SU-DHL-6 (cell line): ENCODE results near the gene KIF13A.

Source experiments
- H2AFZ ChIP-seq: fragments of 200-600 bp; sonication (generic); 2 replicates; pipeline ENCODE4 v1.6.1; 2014; ENCODE audit warnings: low read depth, mild to moderate bottlenecking, moderate library complexity, mixed read lengths, antibody characterized with exemption, low read length; ENCODE audit not compliant: severe bottlenecking
- H3F3A ChIP-seq: fragments of 200-600 bp; shearing (Covaris generic); 2 replicates; pipeline ENCODE4 v1.6.0; 2016; ENCODE audit warnings: antibody characterized with exemption, mild to moderate bottlenecking; ENCODE audit not compliant: insufficient read depth
- H3K27ac ChIP-seq: fragments of 200-600 bp; sonication (generic); 2 replicates; pipeline ENCODE4 v1.5.1; 2016; ENCODE audit warnings: low read depth, mild to moderate bottlenecking, low read length, moderate library complexity, mixed read lengths
- H3K27me3 ChIP-seq: fragments of 200-600 bp; sonication (generic), shearing (Covaris generic); 2 replicates; pipeline ENCODE4 v1.6.0; 2014; ENCODE audit warnings: mild to moderate bottlenecking, low read length
- H3K36me3 ChIP-seq: fragments of 200-600 bp; sonication (generic); 2 replicates; pipeline ENCODE4 v1.6.1; 2014; ENCODE audit warnings: mild to moderate bottlenecking, low read length, mixed read lengths
- H3K4me2 ChIP-seq: fragments of 300-600, 200-600 bp; shearing (Covaris generic), sonication (generic); 2 replicates; pipeline ENCODE4 v1.6.0; 2014; ENCODE audit warnings: low read length, low read depth, mild to moderate bottlenecking; ENCODE audit not compliant: poor library complexity, severe bottlenecking
- H3K4me3 ChIP-seq: fragments of 200-600 bp; sonication (generic); 2 replicates; pipeline ENCODE4 v1.5.1; 2014; ENCODE audit warnings: antibody characterized with exemption, low read length, mild to moderate bottlenecking, mixed read lengths; ENCODE audit not compliant: insufficient read depth, poor library complexity, severe bottlenecking
- H3K79me2 ChIP-seq: fragments of 200-600 bp; sonication (generic); 2 replicates; pipeline ENCODE4 v1.6.1; 2014; ENCODE audit warnings: mild to moderate bottlenecking, low read length, moderate library complexity; ENCODE audit not compliant: insufficient read depth
- H3K9ac ChIP-seq: fragments of 200-600 bp; sonication (generic); 2 replicates; pipeline ENCODE4 v1.7.0; 2014; ENCODE audit warnings: mild to moderate bottlenecking, low read length
- H3K9me2 ChIP-seq: fragments of 200-600 bp; sonication (generic); replicated peaks from 2 replicates; pipeline ENCODE4 v1.6.1; 2014; ENCODE audit warnings: low read length; ENCODE audit not compliant: insufficient read depth
- H3K9me3 ChIP-seq: fragments of 200-600 bp; sonication (generic); 2 replicates; pipeline ENCODE4 v1.6.1; 2014; ENCODE audit warnings: low read length, mixed read lengths; ENCODE audit not compliant: insufficient read depth
- H4K20me1 ChIP-seq: fragments of 200-600 bp; sonication (generic); 2 replicates; pipeline ENCODE4 v1.6.1; 2014; ENCODE audit warnings: low read depth, mild to moderate bottlenecking, antibody characterized with exemption, low read length, moderate library complexity, mixed read lengths
- EZH2phosphoT487 ChIP-seq: fragments of 200-600 bp; sonication (generic), shearing (Covaris generic); conservative IDR thresholded peaks from 2 replicates; pipeline ENCODE4 v1.6.1; 2018; ENCODE audit warnings: mild to moderate bottlenecking, antibody characterized with exemption, low read length, moderate library complexity, mixed read lengths
- TF ChIP-seq, protein P1 (sequence below): fragments of 200-600 bp; sonication (generic); IDR thresholded peaks from one replicate; pipeline ENCODE4 v1.5.1; 2017; ENCODE audit warnings: antibody characterized with exemption, mild to moderate bottlenecking, low read length, moderate library complexity; ENCODE audit not compliant: insufficient read depth, poor library complexity, severe bottlenecking

Gene KIF13A

DNA sequence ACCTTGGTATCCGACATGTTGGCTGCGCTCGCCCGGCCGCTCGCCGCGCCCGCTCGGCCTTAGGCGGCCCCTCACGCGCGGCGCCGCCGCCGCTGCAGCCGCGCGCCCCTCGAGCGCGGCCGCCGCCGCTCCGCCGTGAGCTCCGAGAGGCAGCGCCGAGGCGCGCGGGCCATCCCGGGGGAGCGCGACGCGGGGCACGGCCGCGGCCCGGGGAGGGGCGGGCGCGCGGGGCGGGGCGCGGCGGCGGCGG lies at the start of gene KIF13A:
Gene KIF13A, minus strand, starts transcription at position 189 of the 250 bp plus-strand sequence. Its CDS starts 172 bp downstream, at position 17.
- Histone ChIP-seq H2AFZ (peak within 1 kb of the TSS; percentile 34), H4K20me1 (no peaks in the 10 kb centered on the region), H3K9ac (peak within 1 kb of the TSS; percentile 42), H3K4me2 (peak within 1 kb of the TSS; percentile 62), H3K9me3 (no peaks in the 10 kb centered on the region), H3F3A (no peaks in the 10 kb centered on the region), H3K9me2 (no peaks in the 10 kb centered on the region), H3K79me2 (no peaks in the 10 kb centered on the region), H3K36me3 (no peaks in the 10 kb centered on the region), H3K27ac (no peak within 1 kb of the TSS), H3K27me3 (no peaks in the 10 kb centered on the region), H3K4me3 (peak within 1 kb of the TSS; percentile 56)
- TF ChIP-seq, protein P1, sequence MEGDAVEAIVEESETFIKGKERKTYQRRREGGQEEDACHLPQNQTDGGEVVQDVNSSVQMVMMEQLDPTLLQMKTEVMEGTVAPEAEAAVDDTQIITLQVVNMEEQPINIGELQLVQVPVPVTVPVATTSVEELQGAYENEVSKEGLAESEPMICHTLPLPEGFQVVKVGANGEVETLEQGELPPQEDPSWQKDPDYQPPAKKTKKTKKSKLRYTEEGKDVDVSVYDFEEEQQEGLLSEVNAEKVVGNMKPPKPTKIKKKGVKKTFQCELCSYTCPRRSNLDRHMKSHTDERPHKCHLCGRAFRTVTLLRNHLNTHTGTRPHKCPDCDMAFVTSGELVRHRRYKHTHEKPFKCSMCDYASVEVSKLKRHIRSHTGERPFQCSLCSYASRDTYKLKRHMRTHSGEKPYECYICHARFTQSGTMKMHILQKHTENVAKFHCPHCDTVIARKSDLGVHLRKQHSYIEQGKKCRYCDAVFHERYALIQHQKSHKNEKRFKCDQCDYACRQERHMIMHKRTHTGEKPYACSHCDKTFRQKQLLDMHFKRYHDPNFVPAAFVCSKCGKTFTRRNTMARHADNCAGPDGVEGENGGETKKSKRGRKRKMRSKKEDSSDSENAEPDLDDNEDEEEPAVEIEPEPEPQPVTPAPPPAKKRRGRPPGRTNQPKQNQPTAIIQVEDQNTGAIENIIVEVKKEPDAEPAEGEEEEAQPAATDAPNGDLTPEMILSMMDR: no peak
- no peak for TF ChIP-seq EZH2phosphoT487

DNA sequence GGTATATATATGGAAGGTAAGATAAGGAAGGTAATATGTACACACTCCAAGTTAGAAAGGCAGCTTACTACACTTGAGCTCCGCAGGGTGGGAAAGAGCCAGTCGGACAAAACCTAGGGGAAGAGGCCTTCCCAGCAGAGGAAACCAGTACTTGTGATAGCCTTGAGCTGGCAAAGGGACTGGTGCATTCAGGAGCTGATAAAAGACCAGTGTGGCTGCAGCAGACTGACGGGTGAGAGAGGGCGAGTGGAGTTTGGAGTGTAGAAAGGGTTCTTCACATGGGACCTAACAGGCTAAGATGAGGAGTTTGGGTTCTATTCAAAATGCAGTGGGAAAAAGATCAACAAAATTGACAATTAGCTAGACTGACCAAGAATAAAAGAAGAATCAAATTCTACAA lies 49.3 kb upstream of the KIF13A start:
- H3K9me3 ChIP-seq: no peaks in the 10 kb centered on the region
- no peak overlapping the region for H3K27ac ChIP-seq
- H3F3A ChIP-seq: no peaks in the 10 kb centered on the region
- no peaks in the 10 kb centered on the region for H3K9me2 ChIP-seq
- H2AFZ ChIP-seq: no peak overlapping the region
- no peak overlapping the region for H3K9ac ChIP-seq
- no peaks in the 10 kb centered on the region for H4K20me1 ChIP-seq
- no peak overlapping the region for H3K4me2 ChIP-seq
- no peak overlapping the region for H3K4me3 ChIP-seq
- H3K79me2 ChIP-seq: no peaks in the 10 kb centered on the region
- no peaks in the 10 kb centered on the region for H3K36me3 ChIP-seq
- TF ChIP-seq, protein P1: no peak
- TF ChIP-seq EZH2phosphoT487: no peak
- no peaks in the 10 kb centered on the region for H3K27me3 ChIP-seq

DNA sequence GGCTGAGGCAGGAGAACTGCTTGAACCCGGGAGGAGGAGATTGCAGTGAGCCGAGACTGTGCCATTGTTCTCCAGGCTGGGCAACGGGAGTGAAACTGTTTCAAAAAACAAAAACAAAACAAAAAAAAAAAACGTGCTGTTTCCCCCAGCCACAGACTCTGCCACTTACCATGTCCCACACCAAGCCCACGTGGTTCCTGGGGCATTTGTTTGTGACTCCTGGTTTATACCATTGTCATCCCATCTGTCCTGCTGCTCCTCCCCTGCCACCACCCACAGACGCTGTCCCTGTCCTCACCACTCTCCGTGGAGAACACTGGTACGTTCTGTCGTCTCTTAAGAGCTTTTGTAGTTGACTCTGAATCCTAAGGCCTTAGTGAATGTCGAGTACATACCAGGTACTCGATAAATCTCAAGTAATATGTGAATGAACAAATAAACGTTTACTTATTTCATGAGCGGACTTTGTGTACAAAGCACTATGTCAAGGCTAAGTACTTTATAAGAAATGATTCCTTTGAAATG lies 48.0 kb upstream of the KIF13A start:
- H4K20me1 ChIP-seq: no peaks in the 10 kb centered on the region
- no peak overlapping the region for H3K4me2 ChIP-seq
- H3K4me3 ChIP-seq: no peak overlapping the region
- no peak overlapping the region for H3K27ac ChIP-seq
- no peaks in the 10 kb centered on the region for H3K9me2 ChIP-seq
- no peaks in the 10 kb centered on the region for H3K79me2 ChIP-seq
- no peaks in the 10 kb centered on the region for H3F3A ChIP-seq
- no peak overlapping the region for H2AFZ ChIP-seq
- TF ChIP-seq, protein P1: no peak
- TF ChIP-seq EZH2phosphoT487: no peak
- no peaks in the 10 kb centered on the region for H3K9me3 ChIP-seq
- no peaks in the 10 kb centered on the region for H3K36me3 ChIP-seq
- no peaks in the 10 kb centered on the region for H3K27me3 ChIP-seq
- H3K9ac ChIP-seq: no peak overlapping the region

DNA sequence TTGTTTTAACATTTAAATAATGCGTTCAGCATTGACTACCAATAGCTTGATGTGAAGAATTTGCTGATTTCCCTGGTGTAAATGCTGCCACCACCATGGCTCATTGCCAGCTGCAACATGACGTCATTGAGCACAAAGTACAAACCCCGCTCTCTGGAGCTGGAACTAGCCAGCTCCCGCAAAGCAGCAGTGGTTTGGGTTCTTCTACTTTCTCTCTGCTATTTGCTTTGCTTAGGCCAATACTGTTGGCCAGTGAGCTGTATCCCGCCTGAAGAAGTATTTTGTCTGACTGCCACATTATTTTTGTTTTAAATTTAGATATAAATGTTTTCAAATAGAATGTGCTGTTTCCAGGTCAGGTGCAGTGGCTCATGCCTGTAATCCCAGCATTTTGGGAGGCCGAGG lies 47.4 kb upstream of the KIF13A start:
- H3K4me2 ChIP-seq: no peak overlapping the region
- H3K9me3 ChIP-seq: no peaks in the 10 kb centered on the region
- no peaks in the 10 kb centered on the region for H3K27me3 ChIP-seq
- H3K79me2 ChIP-seq: no peaks in the 10 kb centered on the region
- no peak overlapping the region for H2AFZ ChIP-seq
- TF ChIP-seq, protein P1: no peak
- TF ChIP-seq EZH2phosphoT487: no peak
- H3K36me3 ChIP-seq: no peaks in the 10 kb centered on the region
- H4K20me1 ChIP-seq: no peaks in the 10 kb centered on the region
- H3F3A ChIP-seq: no peaks in the 10 kb centered on the region
- no peak overlapping the region for H3K9ac ChIP-seq
- no peak overlapping the region for H3K4me3 ChIP-seq
- no peaks in the 10 kb centered on the region for H3K9me2 ChIP-seq
- H3K27ac ChIP-seq: no peak overlapping the region
